GM12878 (cell line): Measurements from ENCODE around the gene CYP24A1.

Source experiments
- CEBPB ChIP-seq, 2 experiments: fragments of 150-350 bp in 1 of 2; IDR thresholded peaks; 2 replicates each; pipeline ENCODE4 v1.6.1; 2012 to 2014; ENCODE audit warnings: low read depth in 2 of 2, low read length in 2 of 2, borderline replicate concordance in 1 of 2, inconsistent platforms in 1 of 2
- ESRRA ChIP-seq: IDR thresholded peaks from 2 replicates; pipeline ENCODE4 v1.6.1; 2012; ENCODE audit warnings: mild to moderate bottlenecking, low read length, improper control_type of control experiment
- POLR2A ChIP-seq: IDR thresholded peaks from 2 replicates; pipeline ENCODE4 v1.6.1; 2011; ENCODE audit warnings: low read depth, mild to moderate bottlenecking, low read length
- POLR2AphosphoS5 ChIP-seq: IDR thresholded peaks from 2 replicates; pipeline ENCODE4 v1.6.1; 2011; ENCODE audit warnings: mild to moderate bottlenecking, low read length, inconsistent platforms
- TF ChIP-seq, protein P1 (sequence below), 3 experiments: IDR thresholded peaks in 2 of 3; conservative IDR thresholded peaks in 1 of 3; 2 replicates each; pipeline ENCODE4 v1.5.1; 2011; ENCODE audit warnings: low read depth in 3 of 3, low read length in 3 of 3, mild to moderate bottlenecking in 3 of 3, control low read depth in 2 of 3, moderate library complexity in 2 of 3, inconsistent platforms in 1 of 3, mixed read lengths in 1 of 3; ENCODE audit not compliant: control insufficient read depth in 2 of 3, insufficient read depth in 1 of 3; ENCODE audit errors: extremely low read depth in 1 of 3
- TF ChIP-seq, protein P2 (sequence below): fragments of 450-650 bp; IDR thresholded peaks from 2 replicates; pipeline ENCODE4 v1.6.1; 2018; ENCODE audit warnings: mild to moderate bottlenecking, low read depth, moderate library complexity; ENCODE audit not compliant: partially characterized antibody

DNA sequence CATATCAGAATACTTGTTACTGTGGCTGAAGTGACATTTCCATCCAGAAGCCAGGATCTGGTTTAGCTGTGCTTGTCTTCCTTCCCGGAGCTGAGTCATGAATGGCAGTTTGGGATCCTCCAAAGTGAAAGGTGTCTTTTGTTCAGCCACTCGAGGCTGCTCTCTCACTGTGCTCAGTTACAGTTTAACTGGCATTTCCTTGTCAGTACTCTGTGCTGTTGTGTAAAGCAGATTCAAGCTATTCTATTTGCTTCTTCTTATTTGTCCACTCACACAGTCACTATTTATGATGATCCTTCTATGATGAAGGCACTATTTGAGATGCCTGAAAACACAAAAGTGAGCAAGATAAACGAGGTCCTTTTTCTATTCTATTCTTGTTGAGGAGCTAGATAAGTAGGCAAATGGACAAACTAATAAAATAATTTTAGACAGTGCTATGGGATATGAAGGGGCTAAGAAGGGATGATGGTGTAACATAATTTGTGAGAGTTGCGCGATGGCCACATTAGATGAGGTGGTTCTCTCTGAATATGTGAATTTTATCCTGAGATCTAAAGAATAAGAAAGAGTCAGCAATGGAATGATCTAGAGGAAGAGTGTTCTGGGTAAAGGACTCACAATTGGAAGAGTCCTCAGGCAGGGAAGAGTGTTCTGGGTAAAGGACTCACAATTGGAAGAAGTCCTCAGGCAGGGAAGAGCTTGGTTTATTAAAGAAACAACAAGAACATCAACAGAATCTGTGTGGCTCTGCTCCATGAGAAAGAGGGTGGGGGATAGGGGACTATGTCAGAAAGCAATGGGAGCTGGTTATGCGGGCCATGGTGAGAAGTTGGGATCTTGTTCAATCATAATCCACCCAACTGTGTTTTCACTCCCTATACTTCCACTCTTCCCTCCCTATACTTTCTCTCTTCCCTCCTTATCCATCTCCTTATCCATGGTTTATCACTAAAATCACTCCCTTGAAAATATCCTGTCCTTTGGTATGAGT lies 40.1 kb downstream of the CYP24A1 start:
- TF ChIP-seq POLR2AphosphoS5 (no peak), POLR2A (no peak), ESRRA (no peak), CEBPB (IDR thresholded peaks at IDR 0.05; ENCODE audit: borderline replicate concordance in 1 of 2, low read depth in 2 of 2, low read length in 2 of 2) (no peak)
- TF ChIP-seq, protein P1, sequence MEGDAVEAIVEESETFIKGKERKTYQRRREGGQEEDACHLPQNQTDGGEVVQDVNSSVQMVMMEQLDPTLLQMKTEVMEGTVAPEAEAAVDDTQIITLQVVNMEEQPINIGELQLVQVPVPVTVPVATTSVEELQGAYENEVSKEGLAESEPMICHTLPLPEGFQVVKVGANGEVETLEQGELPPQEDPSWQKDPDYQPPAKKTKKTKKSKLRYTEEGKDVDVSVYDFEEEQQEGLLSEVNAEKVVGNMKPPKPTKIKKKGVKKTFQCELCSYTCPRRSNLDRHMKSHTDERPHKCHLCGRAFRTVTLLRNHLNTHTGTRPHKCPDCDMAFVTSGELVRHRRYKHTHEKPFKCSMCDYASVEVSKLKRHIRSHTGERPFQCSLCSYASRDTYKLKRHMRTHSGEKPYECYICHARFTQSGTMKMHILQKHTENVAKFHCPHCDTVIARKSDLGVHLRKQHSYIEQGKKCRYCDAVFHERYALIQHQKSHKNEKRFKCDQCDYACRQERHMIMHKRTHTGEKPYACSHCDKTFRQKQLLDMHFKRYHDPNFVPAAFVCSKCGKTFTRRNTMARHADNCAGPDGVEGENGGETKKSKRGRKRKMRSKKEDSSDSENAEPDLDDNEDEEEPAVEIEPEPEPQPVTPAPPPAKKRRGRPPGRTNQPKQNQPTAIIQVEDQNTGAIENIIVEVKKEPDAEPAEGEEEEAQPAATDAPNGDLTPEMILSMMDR (IDR thresholded peaks at IDR 0.05 in 2 of 3, conservative IDR thresholded peaks at IDR 0.05 in 1 of 3; ENCODE audit: control insufficient read depth in 2 of 3, extremely low read depth in 1 of 3, insufficient read depth in 1 of 3, low read depth in 3 of 3, low read length in 3 of 3): no peak
- TF ChIP-seq, protein P2, sequence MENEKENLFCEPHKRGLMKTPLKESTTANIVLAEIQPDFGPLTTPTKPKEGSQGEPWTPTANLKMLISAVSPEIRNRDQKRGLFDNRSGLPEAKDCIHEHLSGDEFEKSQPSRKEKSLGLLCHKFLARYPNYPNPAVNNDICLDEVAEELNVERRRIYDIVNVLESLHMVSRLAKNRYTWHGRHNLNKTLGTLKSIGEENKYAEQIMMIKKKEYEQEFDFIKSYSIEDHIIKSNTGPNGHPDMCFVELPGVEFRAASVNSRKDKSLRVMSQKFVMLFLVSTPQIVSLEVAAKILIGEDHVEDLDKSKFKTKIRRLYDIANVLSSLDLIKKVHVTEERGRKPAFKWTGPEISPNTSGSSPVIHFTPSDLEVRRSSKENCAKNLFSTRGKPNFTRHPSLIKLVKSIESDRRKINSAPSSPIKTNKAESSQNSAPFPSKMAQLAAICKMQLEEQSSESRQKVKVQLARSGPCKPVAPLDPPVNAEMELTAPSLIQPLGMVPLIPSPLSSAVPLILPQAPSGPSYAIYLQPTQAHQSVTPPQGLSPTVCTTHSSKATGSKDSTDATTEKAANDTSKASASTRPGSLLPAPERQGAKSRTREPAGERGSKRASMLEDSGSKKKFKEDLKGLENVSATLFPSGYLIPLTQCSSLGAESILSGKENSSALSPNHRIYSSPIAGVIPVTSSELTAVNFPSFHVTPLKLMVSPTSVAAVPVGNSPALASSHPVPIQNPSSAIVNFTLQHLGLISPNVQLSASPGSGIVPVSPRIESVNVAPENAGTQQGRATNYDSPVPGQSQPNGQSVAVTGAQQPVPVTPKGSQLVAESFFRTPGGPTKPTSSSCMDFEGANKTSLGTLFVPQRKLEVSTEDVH: no peak
